ENCODE results near the gene BIRC5. TPM values are rescaled to one million over a fixed set of nuclear protein-coding genes. Genes with fewer than 3 reads are reported as not detected.

The BIRC5 gene
- polyA plus RNA-seq, 1 donor (not counting 4 experiments of a cell fraction or from before 2014, with no cell fraction given) = 11.5 TPM

DNA sequence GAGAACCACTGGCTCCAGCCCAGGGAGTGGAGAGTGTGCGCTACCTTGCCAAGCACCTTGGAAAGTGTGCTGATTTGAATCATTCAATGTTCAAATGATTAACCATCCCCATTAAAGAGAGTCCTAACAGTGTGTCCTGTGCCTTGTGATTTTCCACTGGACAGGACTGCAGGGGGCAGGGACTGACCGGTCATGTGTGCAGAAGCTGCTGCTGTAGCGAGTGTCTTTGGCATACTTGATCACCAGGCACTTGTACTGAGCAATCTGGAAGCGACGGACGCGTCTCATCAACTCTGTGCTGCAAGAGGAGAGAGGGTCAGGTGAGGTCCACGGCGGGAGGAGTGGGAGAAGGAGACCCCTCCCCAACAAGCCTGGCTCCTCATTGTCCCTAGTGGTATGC lies 29.2 kb upstream of the BIRC5 start:
- H3K9me3 ChIP-seq (ENCODE audit: control insufficient read depth, low read depth, low read length) = no peaks in the 10 kb centered on the region
- H3K27ac ChIP-seq (ENCODE audit: control insufficient read depth, insufficient read depth, low read length) = no peak overlapping the region
- peaks cover 10% of the 10 kb centered on the region for H3K79me2 ChIP-seq (ENCODE audit: control insufficient read depth, insufficient read depth, low read length)
- DNase-seq (ENCODE audit: low read depth, low spot score) (no peak), FAIRE-seq (no peak)
- peaks cover 8% of the 10 kb centered on the region for H3K4me1 ChIP-seq (ENCODE audit: control insufficient read depth, extremely low read depth, insufficient read depth, low read length)
- no peak overlapping the region for H3K4me3 ChIP-seq (ENCODE audit: control insufficient read depth in 2 of 3, extremely low read depth in 1 of 3, insufficient read depth in 2 of 3, low read depth in 1 of 3, low read length in 3 of 3)
- H3K9ac ChIP-seq (ENCODE audit: control insufficient read depth, extremely low read depth, insufficient read depth, low read length) = no peak overlapping the region
- no peak overlapping the region for H2AFZ ChIP-seq (ENCODE audit: control insufficient read depth, low read length)
- H3K36me3 ChIP-seq (ENCODE audit: control insufficient read depth in 2 of 2, extremely low read depth in 1 of 2, insufficient read depth in 2 of 2, low read length in 2 of 2) = peaks cover 0 to 17% of the 10 kb centered on the region in 2 experiments
- TF ChIP-seq EZH2 (IDR thresholded peaks at IDR 0.05; ENCODE audit: low read length) = no peak
- TF ChIP-seq, protein P1, sequence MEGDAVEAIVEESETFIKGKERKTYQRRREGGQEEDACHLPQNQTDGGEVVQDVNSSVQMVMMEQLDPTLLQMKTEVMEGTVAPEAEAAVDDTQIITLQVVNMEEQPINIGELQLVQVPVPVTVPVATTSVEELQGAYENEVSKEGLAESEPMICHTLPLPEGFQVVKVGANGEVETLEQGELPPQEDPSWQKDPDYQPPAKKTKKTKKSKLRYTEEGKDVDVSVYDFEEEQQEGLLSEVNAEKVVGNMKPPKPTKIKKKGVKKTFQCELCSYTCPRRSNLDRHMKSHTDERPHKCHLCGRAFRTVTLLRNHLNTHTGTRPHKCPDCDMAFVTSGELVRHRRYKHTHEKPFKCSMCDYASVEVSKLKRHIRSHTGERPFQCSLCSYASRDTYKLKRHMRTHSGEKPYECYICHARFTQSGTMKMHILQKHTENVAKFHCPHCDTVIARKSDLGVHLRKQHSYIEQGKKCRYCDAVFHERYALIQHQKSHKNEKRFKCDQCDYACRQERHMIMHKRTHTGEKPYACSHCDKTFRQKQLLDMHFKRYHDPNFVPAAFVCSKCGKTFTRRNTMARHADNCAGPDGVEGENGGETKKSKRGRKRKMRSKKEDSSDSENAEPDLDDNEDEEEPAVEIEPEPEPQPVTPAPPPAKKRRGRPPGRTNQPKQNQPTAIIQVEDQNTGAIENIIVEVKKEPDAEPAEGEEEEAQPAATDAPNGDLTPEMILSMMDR (optimal IDR thresholded peaks at IDR 0.05 in 1 of 3, IDR thresholded peaks at IDR 0.05 in 1 of 3, conservative IDR thresholded peaks at IDR 0.05 in 1 of 3; ENCODE audit: extremely low read depth in 1 of 3, insufficient read depth in 2 of 3, low read length in 3 of 3) = no peak
- dilution Hi-C loops (cut with MboI; ENCODE audit: extremely low pct_ligation_motif_present, low sequenced_read_pairs) = no loop called here
- H3K4me2 ChIP-seq (ENCODE audit: control insufficient read depth, extremely low read depth, insufficient read depth, low read depth, low read length) = no peak overlapping the region
- no peaks in the 10 kb centered on the region for H4K20me1 ChIP-seq (ENCODE audit: control insufficient read depth, extremely low read depth, insufficient read depth, low read length)
- H3K27me3 ChIP-seq (ENCODE audit: control insufficient read depth, extremely low read depth, insufficient read depth, low read length) = no peaks in the 10 kb centered on the region
- no peaks in the 10 kb centered on the region for H3K9me1 ChIP-seq (ENCODE audit: control insufficient read depth, extremely low read depth, insufficient read depth, low read length)

GRCh38 chr17:78185981-78186691 lies 27.9 kb upstream of the BIRC5 start:
- Histone ChIP-seq H3K36me3 (ENCODE audit: control insufficient read depth in 2 of 2, extremely low read depth in 1 of 2, insufficient read depth in 2 of 2, low read length in 2 of 2) (peaks cover 5 to 17% of the 10 kb centered on the region in 2 experiments), H3K4me1 (ENCODE audit: control insufficient read depth, extremely low read depth, insufficient read depth, low read length) (peaks cover 8% of the 10 kb centered on the region), H4K20me1 (ENCODE audit: control insufficient read depth, extremely low read depth, insufficient read depth, low read length) (no peaks in the 10 kb centered on the region), H3K27me3 (ENCODE audit: control insufficient read depth, extremely low read depth, insufficient read depth, low read length) (no peaks in the 10 kb centered on the region), H2AFZ (ENCODE audit: control insufficient read depth, low read length) (peak overlapping the region; percentile 11), H3K9me1 (ENCODE audit: control insufficient read depth, extremely low read depth, insufficient read depth, low read length) (no peaks in the 10 kb centered on the region), H3K9me3 (ENCODE audit: control insufficient read depth, low read depth, low read length) (no peaks in the 10 kb centered on the region), H3K79me2 (ENCODE audit: control insufficient read depth, insufficient read depth, low read length) (peaks cover 10% of the 10 kb centered on the region), H3K4me2 (ENCODE audit: control insufficient read depth, extremely low read depth, insufficient read depth, low read depth, low read length) (peak overlapping the region; percentile 85), H3K9ac (ENCODE audit: control insufficient read depth, extremely low read depth, insufficient read depth, low read length) (peak overlapping the region; percentile 80), H3K27ac (ENCODE audit: control insufficient read depth, insufficient read depth, low read length) (no peak overlapping the region), H3K4me3 (ENCODE audit: control insufficient read depth in 2 of 3, extremely low read depth in 1 of 3, insufficient read depth in 2 of 3, low read depth in 1 of 3, low read length in 3 of 3) (peak overlapping the region; percentile 15 to 77 (median 54))
- DNase-seq (ENCODE audit: low read depth, low spot score) (no peak), FAIRE-seq (no peak)
- dilution Hi-C loops (cut with MboI; ENCODE audit: extremely low pct_ligation_motif_present, low sequenced_read_pairs) = no loop called here
- no peak for TF ChIP-seq EZH2 (IDR thresholded peaks at IDR 0.05; ENCODE audit: low read length)
- TF ChIP-seq, protein P1 (optimal IDR thresholded peaks at IDR 0.05 in 1 of 3, IDR thresholded peaks at IDR 0.05 in 1 of 3, conservative IDR thresholded peaks at IDR 0.05 in 1 of 3; ENCODE audit: extremely low read depth in 1 of 3, insufficient read depth in 2 of 3, low read length in 3 of 3) = no peak

All from keratinocyte (primary cell).